ENCODE data around the gene ANKDD1B. TPM values are rescaled to one million over a fixed set of nuclear protein-coding genes. Genes with fewer than 3 reads are reported as not detected.
A peak's percentile ranks its signal among the peaks of the same experiment; 100 is the strongest.
"Not testable (repeated sequence)": the region's sequence is repeated elsewhere in the genome, so short reads cannot be mapped to it uniquely, and the experiment has no call there.

The ANKDD1B gene
- total and polyA plus RNA-seq, 4 donors, result 1.3 to 9.4 (median 5.9) TPM

- Histone ChIP-seq H3K4me1 (ENCODE audit: control insufficient read depth in 5 of 5, insufficient read depth in 5 of 5, low read length in 5 of 5) (peaks cover 0 to 20% (median 5%) of the 10 kb centered on the region in 5 donors), H3K27ac (ENCODE audit: low read depth in 1 of 2, low read length in 1 of 2) (no peak overlapping the region), H3K4me3 (no peak overlapping the region), H3K27me3 (ENCODE audit: control insufficient read depth in 3 of 3, insufficient read depth in 3 of 3, low read length in 2 of 3) (no peaks in the 10 kb centered on the region), H3K36me3 (ENCODE audit: control insufficient read depth in 4 of 4, insufficient read depth in 4 of 4, low read length in 4 of 4) (peaks cover 0 to 6% (median 3%) of the 10 kb centered on the region in 4 donors), H3K9ac (ENCODE audit: insufficient read depth in 1 of 2, low read length in 2 of 2) (no peak overlapping the region), H3K9me3 (ENCODE audit: control insufficient read depth in 4 of 4, insufficient read depth in 3 of 4, low read length in 3 of 4) (peaks cover 0 to 2% (median 0%) of the 10 kb centered on the region in 4 donors)
- DNase-seq (no peak), ATAC-seq (ENCODE audit: insufficient read depth, low FRiP score) (no peak)
- TF ChIP-seq, protein P1, sequence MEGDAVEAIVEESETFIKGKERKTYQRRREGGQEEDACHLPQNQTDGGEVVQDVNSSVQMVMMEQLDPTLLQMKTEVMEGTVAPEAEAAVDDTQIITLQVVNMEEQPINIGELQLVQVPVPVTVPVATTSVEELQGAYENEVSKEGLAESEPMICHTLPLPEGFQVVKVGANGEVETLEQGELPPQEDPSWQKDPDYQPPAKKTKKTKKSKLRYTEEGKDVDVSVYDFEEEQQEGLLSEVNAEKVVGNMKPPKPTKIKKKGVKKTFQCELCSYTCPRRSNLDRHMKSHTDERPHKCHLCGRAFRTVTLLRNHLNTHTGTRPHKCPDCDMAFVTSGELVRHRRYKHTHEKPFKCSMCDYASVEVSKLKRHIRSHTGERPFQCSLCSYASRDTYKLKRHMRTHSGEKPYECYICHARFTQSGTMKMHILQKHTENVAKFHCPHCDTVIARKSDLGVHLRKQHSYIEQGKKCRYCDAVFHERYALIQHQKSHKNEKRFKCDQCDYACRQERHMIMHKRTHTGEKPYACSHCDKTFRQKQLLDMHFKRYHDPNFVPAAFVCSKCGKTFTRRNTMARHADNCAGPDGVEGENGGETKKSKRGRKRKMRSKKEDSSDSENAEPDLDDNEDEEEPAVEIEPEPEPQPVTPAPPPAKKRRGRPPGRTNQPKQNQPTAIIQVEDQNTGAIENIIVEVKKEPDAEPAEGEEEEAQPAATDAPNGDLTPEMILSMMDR (IDR thresholded peaks at IDR 0.05; ENCODE audit: control extremely low read depth, extremely low read depth), result no peak
- 95 to 99% methylated on average over 3 of the region's 3 CpGs for WGBS, 2 donors
Measured at GRCh38 chr5:75601996-75602395, 9.3 kb upstream of the ANKDD1B start.

GRCh38 chr5:75603371-75603770, 7.9 kb upstream of the ANKDD1B start:
- peak; percentile 54 to 89 (median 89) for DNase-seq
- ATAC-seq (ENCODE audit: insufficient read depth, low FRiP score), result no peak
- peaks cover 0 to 7% (median 2%) of the 10 kb centered on the region in 4 donors for H3K36me3 ChIP-seq (ENCODE audit: control insufficient read depth in 4 of 4, insufficient read depth in 4 of 4, low read length in 4 of 4)
- no peak overlapping the region for H3K9ac ChIP-seq (ENCODE audit: insufficient read depth in 1 of 2, low read length in 2 of 2)
- no peak overlapping the region for H3K4me3 ChIP-seq
- H3K4me1 ChIP-seq (ENCODE audit: control insufficient read depth in 5 of 5, insufficient read depth in 5 of 5, low read length in 5 of 5), result peaks cover 0 to 20% (median 5%) of the 10 kb centered on the region in 5 donors
- peaks cover 0 to 2% (median 0%) of the 10 kb centered on the region in 4 donors for H3K9me3 ChIP-seq (ENCODE audit: control insufficient read depth in 4 of 4, insufficient read depth in 3 of 4, low read length in 3 of 4)
- TF ChIP-seq, protein P1 (IDR thresholded peaks at IDR 0.05; ENCODE audit: control extremely low read depth, extremely low read depth), result no peak
- H3K27ac ChIP-seq (ENCODE audit: low read depth in 1 of 2, low read length in 1 of 2), result no peak overlapping the region
- H3K27me3 ChIP-seq (ENCODE audit: control insufficient read depth in 3 of 3, insufficient read depth in 3 of 3, low read length in 2 of 3), result no peaks in the 10 kb centered on the region

GRCh38 chr5:75603821-75604220, 7.4 kb upstream of the ANKDD1B start:
- Histone ChIP-seq H3K27me3 (ENCODE audit: control insufficient read depth in 3 of 3, insufficient read depth in 3 of 3, low read length in 2 of 3) (no peaks in the 10 kb centered on the region), H3K9me3 (ENCODE audit: control insufficient read depth in 4 of 4, insufficient read depth in 3 of 4, low read length in 3 of 4) (peaks cover 0 to 2% (median 0%) of the 10 kb centered on the region in 4 donors), H3K4me1 (ENCODE audit: control insufficient read depth in 5 of 5, insufficient read depth in 5 of 5, low read length in 5 of 5) (peaks cover 0 to 20% (median 5%) of the 10 kb centered on the region in 5 donors), H3K27ac (ENCODE audit: low read depth in 1 of 2, low read length in 1 of 2) (no peak overlapping the region), H3K9ac (ENCODE audit: insufficient read depth in 1 of 2, low read length in 2 of 2) (no peak overlapping the region), H3K36me3 (ENCODE audit: control insufficient read depth in 4 of 4, insufficient read depth in 4 of 4, low read length in 4 of 4) (peaks cover 0 to 7% (median 1%) of the 10 kb centered on the region in 4 donors), H3K4me3 (no peak overlapping the region)
- TF ChIP-seq, protein P1 (IDR thresholded peaks at IDR 0.05; ENCODE audit: control extremely low read depth, extremely low read depth), result no peak
- DNase-seq (no peak), ATAC-seq (ENCODE audit: insufficient read depth, low FRiP score) (no peak)
- WGBS, 2 donors, result 75 to 83% methylated on average over 2 of the region's 2 CpGs

- H3K9ac ChIP-seq (ENCODE audit: insufficient read depth in 1 of 2, low read length in 2 of 2), result not testable (repeated sequence)
- 38 to 62% methylated on average over 5 of the region's 5 CpGs for WGBS, 2 donors
Measured at GRCh38 chr5:75607341-75607740, 3.9 kb upstream of the ANKDD1B start.

More at GRCh38 chr5:75607341-75607740, 3.9 kb upstream of the ANKDD1B start:
- ATAC-seq (ENCODE audit: insufficient read depth, low FRiP score); DNase-seq; H3K4me3 ChIP-seq; H3K27me3 ChIP-seq (ENCODE audit: control insufficient read depth in 3 of 3, insufficient read depth in 3 of 3, low read length in 2 of 3); H3K27ac ChIP-seq (ENCODE audit: low read depth in 1 of 2, low read length in 1 of 2); H3K9me3 ChIP-seq (ENCODE audit: control insufficient read depth in 4 of 4, insufficient read depth in 3 of 4, low read length in 3 of 4); H3K36me3 ChIP-seq (ENCODE audit: control insufficient read depth in 4 of 4, insufficient read depth in 4 of 4, low read length in 4 of 4): not testable (repeated sequence)
- H3K4me1 ChIP-seq (ENCODE audit: control insufficient read depth in 5 of 5, insufficient read depth in 5 of 5, low read length in 5 of 5), result peaks cover 4 to 32% (median 7%) of the 10 kb centered on the region in 5 donors
